ENCODE measurements around the gene TMEM121. TPM values are rescaled to one million over a fixed set of nuclear protein-coding genes. Genes with fewer than 3 reads are reported as not detected.

The TMEM121 gene
- total RNA-seq, 1 experiment from 2014 or later = 0.36 TPM

DNA sequence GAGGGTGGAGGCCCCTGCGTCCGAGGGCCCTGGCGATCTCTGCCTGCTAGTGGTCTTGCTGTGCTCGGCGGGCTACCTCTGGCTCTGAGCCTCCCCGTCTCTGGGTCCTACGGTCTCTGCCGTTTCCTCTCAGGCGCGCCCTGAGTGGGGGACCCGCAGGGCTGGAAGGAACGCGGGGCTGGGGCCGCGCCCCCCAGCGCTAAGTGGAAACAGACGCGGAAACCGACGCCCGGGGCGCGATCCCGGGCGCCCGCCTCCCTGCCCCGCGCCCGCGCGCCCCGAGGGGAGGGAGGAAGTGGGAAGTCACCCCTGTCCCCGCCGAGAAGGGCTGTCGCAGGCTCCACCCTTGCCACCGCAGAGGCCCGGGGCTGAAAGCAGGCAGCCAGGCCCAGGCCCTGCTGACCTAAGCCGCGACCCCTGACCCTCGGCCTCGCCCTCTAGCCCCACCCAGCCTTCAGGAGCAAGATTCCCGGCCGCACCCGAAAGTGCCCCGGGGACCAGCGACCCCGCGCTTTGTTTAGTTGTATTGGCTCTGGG, 38.9 kb upstream of the TMEM121 start:
- no peak for DNase-seq (ENCODE audit: low read depth)

DNA sequence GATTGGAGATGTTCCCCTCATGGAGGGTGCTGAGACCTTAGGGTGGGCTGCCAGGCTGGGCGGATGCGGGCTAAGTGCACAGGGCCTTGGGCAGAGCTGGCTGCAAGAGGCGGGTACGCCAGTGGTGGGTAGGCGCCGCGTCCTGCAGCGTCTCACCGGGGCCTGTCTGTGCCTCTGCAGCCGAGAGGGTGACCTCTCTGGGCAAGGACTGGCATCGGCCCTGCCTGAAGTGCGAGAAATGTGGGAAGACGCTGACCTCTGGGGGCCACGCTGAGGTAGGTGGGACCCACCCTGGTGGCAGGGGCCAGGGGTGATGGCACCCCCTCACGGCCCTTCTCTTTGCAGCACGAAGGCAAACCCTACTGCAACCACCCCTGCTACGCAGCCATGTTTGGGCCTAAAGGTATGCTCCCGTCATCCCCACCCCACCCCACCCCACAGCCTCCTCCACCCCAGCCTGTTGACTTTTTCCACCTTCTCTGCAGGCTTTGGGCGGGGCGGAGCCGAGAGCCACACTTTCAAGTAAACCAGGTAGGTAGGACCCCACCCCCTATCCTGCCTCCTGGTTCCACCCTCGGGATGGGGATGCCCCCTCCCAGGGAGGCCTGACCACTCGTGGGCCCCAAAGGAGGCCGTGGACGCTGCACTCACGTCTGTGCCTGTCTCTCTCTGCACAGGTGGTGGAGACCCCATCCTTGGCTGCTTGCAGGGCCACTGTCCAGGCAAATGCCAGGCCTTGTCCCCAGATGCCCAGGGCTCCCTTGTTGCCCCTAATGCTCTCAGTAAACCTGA, 38.2 kb upstream of the TMEM121 start:
- DNase-seq (ENCODE audit: low read depth) = no peak

DNA sequence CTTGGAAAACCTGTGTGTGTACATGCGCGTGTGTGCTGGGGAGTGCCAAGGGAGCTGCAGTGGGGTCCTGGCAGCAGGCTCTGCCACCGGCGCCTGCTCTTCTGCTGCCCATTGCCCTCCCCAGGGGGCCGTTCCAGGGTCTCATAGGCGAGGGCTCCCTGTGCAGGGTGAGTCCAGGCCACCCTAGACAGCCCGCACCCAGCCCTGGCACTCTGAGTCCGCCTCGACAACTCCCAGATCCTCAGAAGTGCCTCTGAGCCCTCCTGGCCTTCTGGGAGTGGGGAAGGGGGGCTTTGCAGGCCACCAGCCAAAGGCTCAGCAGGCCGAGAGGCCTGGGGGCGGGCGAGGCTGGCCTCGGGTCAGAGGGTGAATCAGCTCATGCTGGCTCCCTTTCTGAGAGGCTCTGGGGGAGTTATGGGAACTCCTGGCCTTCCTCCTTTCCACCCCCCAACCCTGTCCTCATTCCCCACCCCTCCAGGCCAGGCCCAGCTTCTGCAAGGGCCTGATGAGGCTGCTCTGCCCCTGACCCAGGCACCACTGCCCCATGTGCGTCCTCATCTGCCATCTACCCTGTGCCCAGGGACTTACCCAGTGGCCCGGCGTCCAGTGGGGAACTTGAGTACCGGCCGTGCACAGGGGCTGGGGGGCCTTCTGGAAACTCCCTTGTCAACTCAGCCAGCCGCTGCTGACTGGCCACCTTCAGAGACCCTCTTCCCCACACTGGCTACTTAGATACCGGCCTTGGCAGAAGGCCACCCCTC, 37.4 kb upstream of the TMEM121 start:
- DNase-seq (ENCODE audit: low read depth) = no peak

DNA sequence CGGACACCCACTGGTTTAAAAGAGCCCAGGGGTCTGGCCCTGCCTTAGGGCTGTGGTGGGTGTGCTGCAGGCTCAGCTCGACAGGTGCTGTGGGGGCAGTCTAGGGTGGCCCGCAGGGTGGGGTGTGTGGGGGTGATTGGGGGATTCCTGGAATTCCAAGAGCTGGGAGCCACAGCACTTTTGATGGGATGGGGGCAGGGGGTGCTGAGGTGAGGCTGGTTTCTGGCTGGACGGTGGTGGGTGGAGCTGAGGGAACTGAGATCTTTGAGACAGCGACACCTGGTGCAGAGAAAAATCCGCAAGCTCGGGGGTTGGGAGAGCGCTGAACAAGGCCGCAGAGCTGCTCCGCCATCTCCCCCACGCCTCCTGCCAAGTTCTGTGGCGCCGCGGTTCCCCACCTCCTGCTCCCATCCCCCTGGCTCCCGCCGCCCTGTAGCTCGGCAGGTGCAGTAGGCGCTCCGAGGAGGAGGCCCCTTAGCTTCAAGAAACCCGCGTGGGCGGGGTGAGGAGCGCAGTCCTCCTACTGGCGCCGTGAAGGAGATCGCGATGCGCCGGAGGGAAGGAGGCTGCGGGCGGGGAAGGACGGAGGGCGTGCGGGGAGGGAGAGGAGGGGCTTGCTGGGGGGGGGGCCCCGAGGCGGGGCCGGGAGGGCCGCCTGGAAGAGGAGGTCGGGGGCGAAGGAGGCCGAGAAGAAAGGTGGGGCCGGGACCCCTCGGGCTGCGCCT, 36.7 kb upstream of the TMEM121 start:
- DNase-seq (ENCODE audit: low read depth) = peak; percentile 76

DNA sequence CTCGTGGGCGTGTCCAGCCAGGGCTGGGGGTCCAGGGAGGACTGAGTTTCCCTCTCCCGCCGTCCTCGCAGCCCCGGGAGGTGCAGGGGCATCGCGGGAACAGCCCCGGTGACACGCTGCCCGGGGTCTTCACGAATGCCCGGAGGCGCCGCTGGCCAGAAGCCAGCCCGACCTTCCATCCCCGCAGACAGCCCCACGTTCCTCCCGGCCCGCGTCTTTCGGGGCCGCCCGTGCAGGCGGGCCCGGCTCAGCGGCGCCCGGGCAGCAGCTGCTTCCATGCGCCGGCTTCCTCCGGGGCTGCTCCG, 36.2 kb upstream of the TMEM121 start:
- DNase-seq (ENCODE audit: low read depth) = peak; percentile 16

DNA sequence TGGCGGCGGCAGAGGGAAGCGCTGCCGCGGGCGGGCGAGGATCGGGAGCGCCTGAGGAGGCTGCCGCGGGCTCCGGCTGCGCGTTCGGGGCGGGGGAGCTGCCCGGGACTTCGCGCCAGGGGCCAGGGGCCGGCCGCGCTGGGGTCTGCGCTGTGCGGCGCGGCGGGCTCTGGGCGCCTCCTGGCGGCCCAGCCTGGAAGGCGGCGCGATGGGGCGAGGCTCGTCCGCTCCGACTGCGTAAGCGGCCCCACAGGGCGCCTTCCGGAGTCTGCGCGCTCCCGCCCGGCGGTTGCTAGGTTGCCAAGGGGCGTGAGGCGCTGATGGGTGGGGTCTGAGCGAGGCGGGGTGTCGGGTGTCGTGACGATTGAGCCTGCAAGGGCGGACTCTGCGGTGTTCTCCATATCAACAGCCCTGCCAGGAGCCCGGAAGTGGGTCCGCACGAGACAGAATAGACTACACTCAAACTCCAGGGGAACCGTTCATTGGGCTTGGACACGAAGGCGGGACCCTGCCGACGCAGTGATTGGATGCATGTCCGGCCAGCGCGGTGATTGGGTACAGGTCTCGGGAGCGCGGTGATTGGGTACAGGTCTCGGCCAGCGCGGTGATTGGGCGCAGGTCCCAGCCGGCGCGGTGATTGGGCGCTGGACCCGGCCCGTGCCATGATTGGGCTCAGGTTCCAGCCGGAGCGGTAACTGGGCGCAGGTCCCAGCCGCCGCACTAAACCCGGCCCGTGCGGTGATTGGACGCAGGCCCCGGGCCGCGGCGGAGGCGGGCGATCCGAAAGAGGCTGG, 35.6 kb upstream of the TMEM121 start, which contains the start of gene TEDC1:
Gene TEDC1, plus strand, starts transcription at position 675 of the 794 bp plus-strand sequence. CDS start 130 bp downstream, outside the sequence.
- peak; percentile 100 for DNase-seq (ENCODE audit: low read depth)

DNA sequence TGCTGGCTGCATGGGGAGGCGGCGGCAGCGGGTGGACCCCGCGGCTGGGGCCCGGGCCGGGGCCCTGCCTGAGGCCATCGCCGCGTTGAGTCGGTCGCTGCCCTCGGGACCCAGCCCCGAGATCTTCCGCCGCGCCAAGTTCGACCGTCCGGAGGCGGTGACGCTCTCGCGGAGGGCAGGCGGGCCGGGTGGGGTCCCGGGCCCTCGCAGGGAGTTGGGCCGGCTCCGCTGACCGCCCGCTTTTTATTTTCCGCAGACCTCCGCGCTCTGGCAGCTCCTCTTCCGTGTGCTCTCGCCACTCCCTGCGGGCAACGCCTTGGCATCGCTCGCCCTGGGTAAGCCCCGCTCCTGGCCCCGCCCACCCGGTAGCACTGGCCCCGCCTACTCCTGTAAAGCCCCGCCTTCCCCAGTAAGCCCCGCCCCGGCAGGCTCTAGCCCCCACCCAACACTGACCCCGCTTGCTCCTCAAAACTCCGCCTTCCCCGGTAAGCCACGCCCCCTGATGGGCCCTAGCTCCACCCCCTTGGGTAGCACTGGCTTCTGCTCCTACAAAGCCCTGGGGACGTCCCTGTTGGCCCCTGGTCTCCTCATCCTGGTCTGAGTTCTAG, 34.9 kb upstream of the TMEM121 start:
- DNase-seq (ENCODE audit: low read depth) = peak; percentile 55

DNA sequence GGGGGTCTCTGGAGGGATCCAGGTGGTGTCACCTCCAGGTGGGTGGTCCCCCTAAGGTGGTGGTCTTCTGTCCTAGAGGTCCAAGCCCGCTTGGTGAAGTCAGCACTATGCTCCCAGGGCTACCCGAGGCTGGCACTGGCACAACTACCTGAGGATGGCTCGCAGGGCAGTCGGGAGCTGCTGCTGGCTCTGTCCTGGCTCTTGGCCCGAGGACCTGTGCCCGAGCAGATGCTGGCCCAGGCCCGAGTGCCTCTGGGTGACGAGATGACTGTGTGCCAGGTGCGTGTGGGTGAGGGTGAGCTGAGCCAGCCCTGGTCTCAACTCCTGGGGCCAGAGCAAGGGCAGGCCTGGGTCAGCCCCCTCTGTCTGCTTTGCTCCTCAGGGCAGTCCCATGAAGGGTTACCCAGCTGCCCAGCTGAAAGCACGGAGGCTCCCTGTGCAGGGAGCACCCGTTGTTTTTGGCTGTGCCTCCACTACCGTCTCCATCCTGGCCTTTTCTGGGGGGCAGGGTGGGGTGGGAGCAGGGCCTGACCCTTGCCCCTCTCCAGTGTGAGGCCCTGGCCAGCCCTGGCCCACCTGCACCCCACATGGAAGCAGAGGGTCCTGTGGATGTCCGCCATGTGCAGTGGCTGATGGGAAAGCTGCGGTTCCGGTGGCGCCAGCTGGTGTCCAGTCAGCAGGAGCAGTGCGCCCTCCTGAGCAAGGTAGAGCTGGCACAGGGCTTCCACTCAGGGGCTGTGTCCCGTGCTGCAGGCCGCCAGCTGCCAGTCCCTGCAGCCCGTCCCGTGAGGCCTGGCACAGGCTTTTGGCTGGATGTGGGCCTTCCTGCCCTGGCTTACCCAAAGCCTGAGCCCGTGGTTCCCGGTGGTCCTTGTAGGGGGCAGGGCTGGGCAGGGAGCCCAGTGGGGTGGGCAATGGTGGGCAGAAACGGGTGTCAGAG, 34.1 kb upstream of the TMEM121 start:
- DNase-seq (ENCODE audit: low read depth) = no peak

DNA sequence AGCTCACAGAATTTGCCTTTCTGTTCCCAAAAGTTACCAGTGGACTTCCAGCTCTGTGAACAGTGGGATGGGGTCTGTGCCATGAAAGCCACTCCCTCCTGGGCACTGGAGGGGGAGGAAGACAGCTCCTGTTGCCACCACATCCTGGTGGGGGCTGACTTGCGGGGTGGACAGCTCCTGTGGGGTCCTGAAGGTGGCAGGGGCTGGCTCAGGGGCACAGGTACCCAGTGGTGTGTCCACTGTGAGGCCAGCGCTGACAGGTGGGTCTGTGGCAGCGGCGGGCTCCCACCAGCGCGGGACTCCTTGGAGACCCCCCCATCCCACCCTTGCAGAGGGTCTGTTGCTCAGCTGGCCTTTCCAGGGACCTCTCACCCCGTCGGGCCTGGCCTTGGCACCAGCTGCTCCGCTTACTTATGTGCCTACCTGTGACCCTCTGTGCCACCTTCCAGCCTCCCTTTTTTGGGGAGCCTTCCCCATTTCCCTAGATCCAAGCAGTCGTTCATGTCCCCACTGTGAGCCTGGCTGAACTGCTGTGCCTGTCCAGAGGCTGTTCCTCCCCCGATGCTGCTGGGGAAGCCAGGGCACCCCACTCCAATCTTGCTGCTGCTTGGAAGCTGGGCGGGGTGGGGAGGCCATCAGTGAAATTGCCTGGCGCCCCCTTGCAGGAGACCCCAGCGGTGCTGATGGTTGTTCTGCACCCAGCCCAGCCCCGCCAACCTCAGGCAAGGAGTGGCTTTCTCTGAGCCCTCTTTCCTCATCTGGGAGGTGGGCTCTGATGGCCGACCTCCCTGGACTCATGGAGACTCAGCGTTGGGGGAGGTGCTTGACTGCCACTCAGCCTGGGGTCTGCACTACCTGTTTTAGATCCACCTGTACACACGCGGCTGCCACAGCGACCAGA, 33.2 kb upstream of the TMEM121 start:
- DNase-seq (ENCODE audit: low read depth) = no peak

DNA sequence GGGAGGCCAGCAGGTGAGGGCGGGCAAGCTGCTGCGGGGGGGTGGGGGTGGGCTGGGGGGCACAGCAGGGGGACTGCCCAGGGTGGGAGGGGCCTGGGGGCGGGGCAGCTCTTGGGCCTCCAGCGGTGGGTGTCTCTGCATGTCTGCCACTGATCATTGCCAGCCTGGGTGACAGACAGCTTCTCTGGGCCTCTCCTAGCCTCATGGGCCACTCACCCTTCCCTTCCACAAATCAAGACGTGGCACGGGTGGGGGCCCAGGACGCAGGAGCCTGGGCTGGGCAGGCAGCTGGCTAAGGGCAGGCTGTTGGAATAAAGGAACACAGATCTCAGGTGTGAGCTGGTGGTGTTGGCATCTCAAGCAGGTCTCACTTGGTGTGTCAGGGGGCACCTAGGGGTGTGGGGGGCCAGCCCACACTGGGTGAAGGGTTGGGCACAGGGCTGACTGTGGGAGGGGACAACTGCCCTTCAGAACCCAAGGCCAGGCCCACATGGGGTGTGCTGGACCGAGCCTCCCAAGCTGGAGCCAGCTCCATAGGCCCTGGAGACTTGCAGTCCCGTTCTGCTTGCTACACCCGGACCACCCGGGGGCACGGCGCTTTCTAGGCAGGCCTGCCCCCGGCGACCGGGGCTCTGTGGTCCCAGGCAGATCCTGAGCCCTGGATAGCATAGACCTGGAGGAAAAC, 32.3 kb upstream of the TMEM121 start:
- DNase-seq (ENCODE audit: low read depth) = no peak

DNA sequence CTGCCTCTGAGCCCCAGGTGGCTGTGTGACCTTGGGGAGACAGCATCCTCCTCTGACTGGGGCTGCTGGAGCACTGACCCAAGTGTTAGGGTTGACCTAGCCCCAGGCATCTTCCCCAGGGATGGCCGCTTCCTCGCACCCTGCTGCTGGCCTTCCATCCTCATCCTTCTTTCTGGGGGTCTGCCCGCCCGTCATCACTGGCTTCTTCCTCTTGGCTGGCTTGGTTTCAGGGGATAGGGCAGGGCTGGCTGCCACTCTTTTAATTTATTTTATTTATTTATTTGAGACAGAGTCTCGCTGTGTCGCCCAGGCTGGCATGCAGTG, 31.8 kb upstream of the TMEM121 start:
- no peak for DNase-seq (ENCODE audit: low read depth)

DNA sequence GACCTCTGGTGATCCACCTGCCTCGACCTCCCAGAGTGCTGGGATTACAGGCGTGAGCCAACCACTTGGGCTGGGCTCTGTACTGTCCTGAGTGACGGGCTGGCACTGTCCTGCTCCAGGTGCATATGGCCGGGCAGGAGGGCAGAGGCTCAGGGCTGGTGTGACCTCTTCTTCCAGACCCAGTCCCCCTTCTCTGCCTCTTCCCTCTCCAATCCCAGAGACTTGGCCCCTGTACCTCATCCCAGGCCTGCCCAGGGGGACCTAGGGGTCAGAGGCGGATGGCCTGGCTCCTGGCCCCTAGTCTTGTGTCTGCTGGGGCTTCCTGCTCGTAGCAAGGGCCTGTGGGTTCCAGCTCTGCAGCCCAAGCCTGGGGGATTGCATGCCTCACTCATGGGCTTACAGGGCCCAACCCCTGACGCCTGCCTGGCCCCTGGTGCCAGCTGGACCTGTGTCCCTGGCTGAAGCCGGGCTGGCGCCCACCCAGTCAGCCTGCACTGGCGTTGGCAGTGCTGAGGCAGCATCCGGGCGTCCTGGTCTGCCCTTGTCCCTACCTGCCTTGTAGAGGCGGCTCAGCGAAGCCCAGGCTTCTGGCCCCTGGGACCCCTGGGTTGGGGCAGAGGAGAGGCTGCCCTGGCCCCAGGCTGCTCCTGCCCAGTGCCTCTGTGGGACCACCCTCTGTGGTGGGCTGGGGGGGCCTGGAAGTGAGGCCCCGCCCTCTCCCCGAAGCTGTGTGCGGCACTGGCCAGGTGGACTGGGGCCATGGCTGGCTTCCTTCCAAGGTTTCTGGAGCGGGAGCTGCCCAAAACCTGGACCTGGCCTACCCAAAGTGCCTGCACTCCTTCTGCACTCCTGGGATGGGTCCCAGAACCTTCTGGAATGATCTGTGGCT, 31.0 kb upstream of the TMEM121 start:
- no peak for DNase-seq (ENCODE audit: low read depth)

DNA sequence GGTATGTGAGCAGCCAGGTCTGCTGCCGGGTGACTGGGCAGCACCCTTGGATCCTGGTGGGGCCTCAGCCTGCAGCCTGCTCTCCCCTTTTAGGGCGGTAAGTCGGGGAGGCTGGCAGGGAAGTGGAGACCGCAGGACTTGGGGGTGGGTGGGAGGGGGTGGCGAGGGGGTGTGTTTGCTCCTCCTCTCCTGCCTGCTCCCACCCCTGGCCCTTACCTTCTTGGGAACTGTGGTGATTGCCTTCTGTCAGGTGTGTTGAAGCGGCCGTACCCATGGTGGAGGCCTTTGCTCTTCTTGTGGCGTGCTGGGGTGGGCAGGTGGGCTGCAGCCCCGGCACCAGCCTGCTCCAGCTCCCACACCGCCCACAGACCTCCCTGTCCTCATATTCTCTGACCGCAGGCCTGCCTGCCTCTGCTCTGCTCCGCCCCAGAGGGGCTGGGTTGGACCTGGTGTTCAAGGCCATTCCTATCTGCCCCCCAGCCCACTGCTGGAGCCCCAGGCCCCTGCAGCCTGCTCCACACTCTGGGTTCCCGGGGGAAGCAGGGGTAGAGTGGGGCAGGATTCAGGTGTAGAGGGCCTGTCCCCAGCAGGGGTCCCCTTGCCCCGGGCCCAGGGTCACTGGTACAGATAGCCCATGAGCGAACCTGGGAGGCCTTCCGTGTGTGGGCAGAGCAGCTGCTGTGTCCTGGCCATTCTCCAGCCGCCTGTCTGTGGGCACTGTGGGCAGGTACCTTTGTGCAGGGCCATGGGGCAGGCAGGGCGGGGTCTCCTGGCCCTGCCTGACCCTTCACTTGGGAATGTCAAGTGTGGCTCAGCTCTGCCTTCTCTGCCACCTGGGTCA, 30.2 kb upstream of the TMEM121 start:
- DNase-seq (ENCODE audit: low read depth) = no peak

DNA sequence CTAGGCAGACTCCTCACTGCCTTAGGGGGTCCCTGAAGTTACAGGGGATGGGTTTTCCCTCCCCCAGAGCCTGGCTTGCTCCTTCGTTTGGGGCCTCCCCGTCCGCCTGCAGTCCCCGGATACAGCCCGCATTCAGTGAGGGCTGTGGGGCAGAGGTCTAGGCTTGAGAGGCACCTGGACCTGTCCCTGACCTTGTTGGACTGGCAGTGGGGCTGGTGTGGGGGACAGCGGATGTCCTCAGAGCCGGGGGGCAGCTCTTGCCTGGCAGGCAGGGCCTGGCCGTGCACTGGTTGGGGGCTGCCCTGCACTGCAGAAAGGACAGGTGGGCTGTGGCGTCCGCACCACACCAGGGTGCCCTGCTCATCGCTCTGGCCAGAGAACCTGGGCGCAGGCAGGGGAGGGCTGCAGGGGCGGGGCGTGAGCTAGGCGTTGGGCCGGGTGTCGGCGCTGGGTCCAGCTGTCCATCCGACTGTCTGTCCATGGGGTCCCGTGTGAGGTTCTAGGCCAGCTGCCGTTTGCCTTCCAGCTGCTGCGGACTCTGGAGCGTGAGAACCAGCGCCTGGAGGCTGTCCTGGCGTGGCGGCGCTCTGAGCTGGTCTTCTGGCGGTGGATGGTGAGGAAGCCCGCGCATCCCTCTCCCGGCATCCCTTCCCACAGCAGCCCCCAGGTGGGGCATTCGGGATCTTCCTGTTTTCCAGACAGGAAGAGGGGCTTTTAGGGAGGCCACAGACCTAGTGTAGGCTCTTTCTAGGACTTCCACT, 29.4 kb upstream of the TMEM121 start:
- no peak for DNase-seq (ENCODE audit: low read depth)

DNA sequence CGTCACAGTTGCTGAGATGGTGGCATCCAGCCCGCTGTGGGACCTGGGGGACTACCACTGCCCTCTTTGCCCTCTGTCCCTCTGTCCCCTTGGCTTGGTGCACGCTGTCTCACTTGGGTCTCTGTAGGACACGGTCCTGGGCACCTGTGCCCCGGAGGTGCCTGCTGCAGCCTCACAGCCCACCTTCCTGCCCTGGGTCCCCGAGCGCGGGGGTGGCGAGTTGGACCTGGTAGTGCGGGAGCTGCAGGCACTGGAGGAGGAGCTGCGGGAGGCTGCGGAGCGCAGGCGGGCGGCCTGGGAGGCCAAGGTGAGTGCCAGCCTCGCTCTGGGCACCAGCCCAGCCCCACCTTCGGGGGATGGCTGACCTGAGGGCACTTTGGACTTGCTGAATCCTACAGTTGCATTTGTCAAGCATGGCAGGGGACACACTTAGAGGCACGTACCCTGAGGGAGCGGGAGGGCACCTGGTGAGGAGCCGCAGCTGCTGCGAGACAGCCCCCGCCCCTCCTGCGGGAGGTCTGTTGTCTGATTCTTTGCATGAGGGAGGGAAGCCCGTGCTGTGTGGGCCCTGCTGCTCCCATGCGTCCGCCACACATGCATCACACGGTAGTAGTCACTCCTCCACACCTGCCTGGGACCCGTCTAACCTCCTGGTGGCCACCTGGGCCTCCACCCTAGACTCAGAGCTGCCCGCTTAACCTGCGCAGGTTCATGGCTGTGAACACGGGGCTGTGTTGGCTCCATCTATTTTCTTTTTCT, 28.5 kb upstream of the TMEM121 start:
- DNase-seq (ENCODE audit: low read depth) = no peak

Data from RPMI7951 (cell line).